Caco-2 (cell line): ENCODE measurements around the gene TEKTIP1. TPM values are rescaled to one million over a fixed set of nuclear protein-coding genes. Genes with fewer than 3 reads are reported as not detected.
"Not testable (repeated sequence)": the region's sequence is repeated elsewhere in the genome, so short reads cannot be mapped to it uniquely, and the experiment has no call there.

Experiments used
- BruUV-seq: library from RNA; stranded (reverse); fragments of 400-500 nt; replicated peaks from 2 replicates; lab custom pipeline; 2021; lab: Mats Ljungman, UMichigan
- CTCF ChIA-PET: fragments of 300-600 bp; sonication (Branson Sonifier 250); formaldehyde crosslinking; loops from one replicate; lab custom pipeline; 2022; ENCODE audit warnings: antibody characterized with exemption; lab: Charles Lee
- POLR2A ChIA-PET: fragments of 300-600 bp; sonication (Branson Sonifier 250); formaldehyde crosslinking; loops from one replicate; lab custom pipeline; 2022; ENCODE audit warnings: antibody characterized with exemption; lab: Charles Lee
- DNase-seq, 2 experiments: peaks; one replicate each; pipeline versions ENCODE4 v3.0.0 to v3.0.0-alpha.2; 2020 to 2022
- H3K27me3 ChIP-seq: replicated peaks from 2 replicates; pipeline ENCODE4 v1.6.0; 2011; ENCODE audit warnings: low read length; ENCODE audit not compliant: control insufficient read depth, insufficient read depth
- H3K36me3 ChIP-seq: 2 replicates; pipeline ENCODE4 v1.5.1; 2011; ENCODE audit warnings: low read length; ENCODE audit not compliant: control insufficient read depth, insufficient read depth
- H3K4me1 ChIP-seq: fragments of 250-450 bp; sonication (Bioruptor Pico); 2 replicates; pipeline ENCODE4 v1.5.1; 2020; ENCODE audit warnings: mild to moderate bottlenecking
- H3K4me3 ChIP-seq: 2 replicates; pipeline ENCODE4 v1.5.1; 2011; ENCODE audit warnings: low read depth, mild to moderate bottlenecking, control low read depth, low read length
- H3K9me3 ChIP-seq: fragments of 250-450 bp; sonication (Bioruptor Pico); 2 replicates; pipeline ENCODE4 v1.5.1; 2020; ENCODE audit warnings: mild to moderate bottlenecking, moderate library complexity
- H3K27ac Mint-ChIP-seq: one replicate; pipeline ENCODE4 v1.8.0; 2022; ENCODE audit warnings: mixed read lengths; ENCODE audit not compliant: unreplicated experiment
- H3K27me3 Mint-ChIP-seq: one replicate; pipeline ENCODE4 v1.8.0; 2022; ENCODE audit warnings: mixed read lengths; ENCODE audit not compliant: insufficient read depth, unreplicated experiment
- H3K36me3 Mint-ChIP-seq: one replicate; pipeline ENCODE4 v1.8.0; 2022; ENCODE audit warnings: mild to moderate bottlenecking, mixed read lengths; ENCODE audit not compliant: insufficient read depth, unreplicated experiment
- H3K4me1 Mint-ChIP-seq: one replicate; pipeline ENCODE4 v1.8.0; 2022; ENCODE audit warnings: low read depth, mixed read lengths; ENCODE audit not compliant: unreplicated experiment
- H3K4me3 Mint-ChIP-seq: one replicate; pipeline ENCODE4 v1.8.0; 2022; ENCODE audit warnings: mild to moderate bottlenecking, moderate library complexity, mixed read lengths; ENCODE audit not compliant: unreplicated experiment
- H3K9me3 Mint-ChIP-seq: one replicate; pipeline ENCODE4 v1.8.0; 2022; ENCODE audit warnings: mixed read lengths; ENCODE audit not compliant: unreplicated experiment
- intact Hi-C: fragments of 100-400 bp; cut with micrococcal nuclease; formaldehyde crosslinking; loops from one replicate; pipeline ENCODE4 v1.10.0; 2022; ENCODE audit not compliant: unreplicated experiment
- total RNA-seq: library from RNA; stranded (reverse); gene quantifications from 2 replicates; pipeline ENCODE4 v1.2.3, GENCODE V29; 2022
- TF ChIP-seq, protein P1 (sequence below), 2 experiments: fragments of 200-600 bp in 1 of 2; IDR thresholded peaks; 1 replicate in 1 of 2; 2 replicates in 1 of 2; pipeline versions ENCODE4 v1.5.1 to v1.8.0; 2011 to 2022; ENCODE audit warnings: antibody characterized with exemption in 1 of 2, control low read depth in 1 of 2, inconsistent platforms in 1 of 2, low read depth in 1 of 2, low read length in 1 of 2, mild to moderate bottlenecking in 1 of 2, moderate library complexity in 1 of 2; ENCODE audit not compliant: insufficient read depth in 1 of 2, severe bottlenecking in 1 of 2, unreplicated experiment in 1 of 2

The TEKTIP1 gene
- total RNA-seq, 1 experiment from 2014 or later, result 1.5 TPM

DNA sequence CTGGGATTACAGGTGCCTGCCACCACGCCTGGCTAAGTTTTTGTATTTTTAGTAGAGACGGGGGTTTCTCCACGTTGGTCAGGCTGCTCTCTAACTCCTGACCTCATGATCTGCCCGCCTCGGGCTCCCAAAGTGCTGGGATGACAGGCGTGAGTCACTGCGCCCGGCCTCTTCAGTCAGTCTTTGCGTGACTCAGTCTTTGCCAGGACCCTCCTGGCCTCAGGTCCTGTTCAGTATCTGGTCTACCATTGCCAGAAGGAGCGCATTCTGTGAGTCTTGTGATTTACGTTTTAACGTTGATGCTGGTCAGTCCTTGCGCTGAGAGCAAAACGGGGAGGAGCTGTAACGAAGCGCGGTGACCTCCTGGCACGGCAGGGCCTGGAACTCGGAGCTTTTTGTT, 26.2 kb downstream of the TEKTIP1 start:
- intact Hi-C loops, result no loop called here
- DNase-seq, result no peak
- no TSS peak for BruUV-seq
- Histone ChIP-seq H3K27me3 (no peaks in the 10 kb centered on the region), H3K4me3 (no peak overlapping the region), H3K9me3 (no peaks in the 10 kb centered on the region), H3K36me3 (no peaks in the 10 kb centered on the region), H3K4me1 (no peaks in the 10 kb centered on the region)
- TF ChIP-seq, protein P1, sequence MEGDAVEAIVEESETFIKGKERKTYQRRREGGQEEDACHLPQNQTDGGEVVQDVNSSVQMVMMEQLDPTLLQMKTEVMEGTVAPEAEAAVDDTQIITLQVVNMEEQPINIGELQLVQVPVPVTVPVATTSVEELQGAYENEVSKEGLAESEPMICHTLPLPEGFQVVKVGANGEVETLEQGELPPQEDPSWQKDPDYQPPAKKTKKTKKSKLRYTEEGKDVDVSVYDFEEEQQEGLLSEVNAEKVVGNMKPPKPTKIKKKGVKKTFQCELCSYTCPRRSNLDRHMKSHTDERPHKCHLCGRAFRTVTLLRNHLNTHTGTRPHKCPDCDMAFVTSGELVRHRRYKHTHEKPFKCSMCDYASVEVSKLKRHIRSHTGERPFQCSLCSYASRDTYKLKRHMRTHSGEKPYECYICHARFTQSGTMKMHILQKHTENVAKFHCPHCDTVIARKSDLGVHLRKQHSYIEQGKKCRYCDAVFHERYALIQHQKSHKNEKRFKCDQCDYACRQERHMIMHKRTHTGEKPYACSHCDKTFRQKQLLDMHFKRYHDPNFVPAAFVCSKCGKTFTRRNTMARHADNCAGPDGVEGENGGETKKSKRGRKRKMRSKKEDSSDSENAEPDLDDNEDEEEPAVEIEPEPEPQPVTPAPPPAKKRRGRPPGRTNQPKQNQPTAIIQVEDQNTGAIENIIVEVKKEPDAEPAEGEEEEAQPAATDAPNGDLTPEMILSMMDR (IDR thresholded peaks at IDR 0.05; ENCODE audit: insufficient read depth in 1 of 2, low read depth in 1 of 2, low read length in 1 of 2, severe bottlenecking in 1 of 2, unreplicated experiment in 1 of 2), result no peak
- Mint-ChIP-seq H3K9me3 (no peaks in the 10 kb centered on the region), H3K4me3 (no peak overlapping the region), H3K4me1 (no peaks in the 10 kb centered on the region), H3K27ac (no peak overlapping the region), H3K36me3 (no peaks in the 10 kb centered on the region), H3K27me3 (no peaks in the 10 kb centered on the region)
- CTCF ChIA-PET, result no interaction called here
- POLR2A ChIA-PET, result no interaction called here

DNA sequence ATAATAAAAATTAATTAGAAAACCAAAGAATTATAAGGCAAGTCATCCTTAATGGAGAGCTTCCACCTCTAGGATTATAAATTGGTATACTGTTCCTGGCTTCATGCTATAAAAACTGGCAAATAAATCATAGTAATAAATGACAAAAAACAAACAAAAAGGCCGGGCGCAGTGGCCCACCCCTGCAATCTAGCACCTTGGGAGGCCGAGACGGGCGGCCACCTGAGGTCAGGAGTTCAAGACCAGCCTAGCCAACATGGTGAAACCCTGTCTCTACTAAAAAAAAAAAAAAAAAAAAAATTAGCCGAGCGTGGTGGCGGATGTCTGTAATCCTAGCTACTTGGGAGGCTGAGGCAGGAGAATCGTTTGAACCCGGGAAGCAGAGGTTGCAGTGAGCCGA, 31.1 kb downstream of the TEKTIP1 start:
- H3K27ac Mint-ChIP-seq, H3K9me3 ChIP-seq, CTCF ChIA-PET, H3K4me3 ChIP-seq, intact Hi-C loops, POLR2A ChIA-PET, H3K4me1 Mint-ChIP-seq, H3K4me1 ChIP-seq, DNase-seq, H3K4me3 Mint-ChIP-seq, H3K9me3 Mint-ChIP-seq, H3K27me3 ChIP-seq, H3K36me3 ChIP-seq, BruUV-seq, H3K27me3 Mint-ChIP-seq: not testable (repeated sequence)
- H3K36me3 Mint-ChIP-seq, result peaks cover 23% of the 10 kb centered on the region

DNA sequence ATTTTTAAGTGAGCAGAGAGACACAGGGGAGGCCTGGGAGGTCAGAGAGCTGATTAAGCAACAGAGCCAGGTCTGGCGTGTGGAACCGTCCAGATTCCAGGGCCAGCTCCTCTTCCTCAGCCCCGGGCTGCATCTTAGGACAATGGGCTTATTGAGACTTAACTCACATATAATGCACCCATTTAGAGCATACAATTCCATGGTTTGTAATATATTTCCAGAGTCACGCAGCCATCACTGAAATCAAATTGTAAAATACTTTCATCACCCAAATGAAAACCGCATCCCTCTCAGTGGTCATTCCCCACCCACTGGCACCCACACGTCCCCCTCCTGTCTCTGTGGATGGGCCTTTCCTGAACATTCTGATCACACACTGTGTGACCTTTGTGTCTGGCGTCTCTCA, 31.6 kb downstream of the TEKTIP1 start:
- no peaks in the 10 kb centered on the region for H3K4me1 ChIP-seq
- no peaks in the 10 kb centered on the region for H3K27me3 Mint-ChIP-seq
- H3K4me3 Mint-ChIP-seq, result no peak overlapping the region
- H3K27me3 ChIP-seq, result no peaks in the 10 kb centered on the region
- no peaks in the 10 kb centered on the region for H3K4me1 Mint-ChIP-seq
- ChIA-PET CTCF (no interaction called here), POLR2A (no interaction called here)
- peaks cover 23% of the 10 kb centered on the region for H3K36me3 Mint-ChIP-seq
- intact Hi-C loops, result no loop called here
- no peaks in the 10 kb centered on the region for H3K9me3 Mint-ChIP-seq
- H3K4me3 ChIP-seq, result no peak overlapping the region
- no peak overlapping the region for H3K27ac Mint-ChIP-seq
- no TSS peak for BruUV-seq
- TF ChIP-seq, protein P1 (IDR thresholded peaks at IDR 0.05; ENCODE audit: insufficient read depth in 1 of 2, low read depth in 1 of 2, low read length in 1 of 2, severe bottlenecking in 1 of 2, unreplicated experiment in 1 of 2), result no peak
- no peak for DNase-seq
- no peaks in the 10 kb centered on the region for H3K36me3 ChIP-seq
- no peaks in the 10 kb centered on the region for H3K9me3 ChIP-seq
